AG09319 (cell line): Measurements from ENCODE around the gene ZDHHC11.
"Not testable (repeated sequence)": the region's sequence is repeated elsewhere in the genome, so short reads cannot be mapped to it uniquely, and the experiment has no call there.

Experiments used
- DNase-seq: peaks from one replicate; pipeline ENCODE4 v3.0.0-alpha.2; 2010; ENCODE audit warnings: low read depth; ENCODE audit errors: extremely low read depth
- TF ChIP-seq, protein P1 (sequence below): IDR thresholded peaks from 2 replicates; pipeline ENCODE4 v1.5.1; 2011; ENCODE audit warnings: low read depth, mild to moderate bottlenecking, inconsistent platforms, low read length, moderate library complexity

The ZDHHC11 gene

DNA sequence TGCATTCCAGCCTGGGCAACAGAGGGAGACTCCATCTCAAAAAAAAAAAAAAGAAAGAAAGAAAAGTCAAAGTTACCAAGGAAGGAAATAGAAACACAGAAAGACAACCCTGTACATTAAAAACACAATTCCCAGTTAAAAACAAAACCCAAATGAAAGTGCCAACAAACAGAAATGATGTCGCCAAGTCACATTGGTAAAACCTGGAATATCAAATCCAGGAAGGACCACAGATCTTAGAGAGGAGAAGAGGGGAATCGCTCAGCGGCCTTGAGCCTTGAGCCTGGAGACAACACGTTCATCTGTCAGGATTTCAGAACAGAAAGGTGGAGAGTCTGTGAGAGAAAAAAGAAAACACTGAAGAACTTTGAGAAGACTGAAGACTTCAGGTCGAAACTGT, 1.2 kb upstream of the ZDHHC11 start:
- TF ChIP-seq, protein P1, sequence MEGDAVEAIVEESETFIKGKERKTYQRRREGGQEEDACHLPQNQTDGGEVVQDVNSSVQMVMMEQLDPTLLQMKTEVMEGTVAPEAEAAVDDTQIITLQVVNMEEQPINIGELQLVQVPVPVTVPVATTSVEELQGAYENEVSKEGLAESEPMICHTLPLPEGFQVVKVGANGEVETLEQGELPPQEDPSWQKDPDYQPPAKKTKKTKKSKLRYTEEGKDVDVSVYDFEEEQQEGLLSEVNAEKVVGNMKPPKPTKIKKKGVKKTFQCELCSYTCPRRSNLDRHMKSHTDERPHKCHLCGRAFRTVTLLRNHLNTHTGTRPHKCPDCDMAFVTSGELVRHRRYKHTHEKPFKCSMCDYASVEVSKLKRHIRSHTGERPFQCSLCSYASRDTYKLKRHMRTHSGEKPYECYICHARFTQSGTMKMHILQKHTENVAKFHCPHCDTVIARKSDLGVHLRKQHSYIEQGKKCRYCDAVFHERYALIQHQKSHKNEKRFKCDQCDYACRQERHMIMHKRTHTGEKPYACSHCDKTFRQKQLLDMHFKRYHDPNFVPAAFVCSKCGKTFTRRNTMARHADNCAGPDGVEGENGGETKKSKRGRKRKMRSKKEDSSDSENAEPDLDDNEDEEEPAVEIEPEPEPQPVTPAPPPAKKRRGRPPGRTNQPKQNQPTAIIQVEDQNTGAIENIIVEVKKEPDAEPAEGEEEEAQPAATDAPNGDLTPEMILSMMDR, result no peak
- DNase-seq, result no peak

DNA sequence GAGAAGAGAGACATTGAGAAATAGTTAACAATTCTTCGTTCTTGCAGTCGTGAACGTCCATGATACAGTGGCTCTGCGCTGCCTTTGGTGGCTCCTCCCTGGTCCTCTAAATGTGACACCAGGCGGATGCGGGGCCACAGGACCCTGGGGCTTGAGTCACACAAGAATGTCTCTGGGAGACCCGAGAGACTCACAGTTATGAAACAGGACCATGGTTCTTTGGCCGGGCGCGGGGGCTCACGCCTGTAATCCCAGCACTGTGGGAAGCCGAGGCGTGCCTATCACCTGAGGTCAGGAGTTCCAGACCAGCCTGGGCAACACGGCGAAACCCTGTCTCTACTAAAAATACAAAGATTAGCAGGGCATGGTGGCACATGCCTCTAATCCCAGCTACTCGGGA, 767 bp upstream of the ZDHHC11 start:
- DNase-seq, result no peak
- TF ChIP-seq, protein P1, result no peak

DNA sequence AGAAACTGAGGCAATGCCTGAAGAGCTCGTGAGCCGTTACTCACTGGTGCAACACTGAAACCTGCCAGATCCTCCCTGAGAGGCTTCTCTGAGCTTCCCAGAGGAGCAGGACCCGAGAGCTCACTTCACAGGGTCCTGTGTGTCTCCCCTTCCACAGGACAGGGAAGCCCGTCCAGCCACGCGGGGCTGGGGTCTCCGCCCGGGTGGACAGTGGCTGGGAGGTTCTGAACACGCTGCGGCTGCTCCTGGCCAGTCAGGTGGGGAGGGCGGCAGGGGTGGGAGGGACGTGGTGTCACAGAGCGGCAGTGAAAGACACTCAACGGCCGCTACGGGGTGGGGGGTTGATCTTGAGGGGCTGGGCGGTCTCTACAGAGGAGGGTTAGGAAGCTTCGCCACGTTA, 290 bp upstream of the ZDHHC11 start:
- DNase-seq, result no peak
- TF ChIP-seq, protein P1, result no peak

DNA sequence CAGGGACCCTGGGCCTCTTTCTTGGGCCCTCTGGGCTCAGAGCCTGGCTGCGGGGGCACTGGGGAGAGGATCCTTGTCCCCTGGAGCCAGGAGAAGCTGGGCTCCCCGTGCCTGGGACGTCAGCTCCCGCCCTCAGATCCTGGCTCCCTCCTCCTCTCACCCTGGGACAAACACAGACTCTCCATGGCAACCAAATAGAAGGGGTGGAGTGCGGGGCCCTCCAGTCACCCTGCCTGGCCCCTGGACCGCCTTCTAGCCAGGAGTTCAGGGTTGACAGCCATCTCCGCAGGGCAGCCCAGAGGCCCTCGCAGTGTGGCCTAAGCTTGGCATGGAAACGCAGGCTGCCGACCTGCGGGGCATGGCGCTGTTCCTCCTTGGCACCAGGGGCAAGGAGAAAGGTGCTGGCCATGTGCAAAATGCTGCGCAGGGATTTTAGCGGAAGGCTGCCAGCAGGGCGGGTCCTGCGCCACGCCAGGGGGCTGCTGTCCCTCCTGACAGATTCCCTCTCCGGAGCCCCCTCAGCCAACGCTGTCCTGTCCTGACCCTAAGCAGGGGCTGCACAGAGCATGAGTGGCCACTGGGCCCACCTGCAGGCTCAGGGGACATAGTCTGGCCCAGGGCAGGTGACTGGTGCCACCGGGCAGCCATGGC, 1.0 kb downstream of the ZDHHC11 start:
- DNase-seq, result no peak
- TF ChIP-seq, protein P1, result no peak

DNA sequence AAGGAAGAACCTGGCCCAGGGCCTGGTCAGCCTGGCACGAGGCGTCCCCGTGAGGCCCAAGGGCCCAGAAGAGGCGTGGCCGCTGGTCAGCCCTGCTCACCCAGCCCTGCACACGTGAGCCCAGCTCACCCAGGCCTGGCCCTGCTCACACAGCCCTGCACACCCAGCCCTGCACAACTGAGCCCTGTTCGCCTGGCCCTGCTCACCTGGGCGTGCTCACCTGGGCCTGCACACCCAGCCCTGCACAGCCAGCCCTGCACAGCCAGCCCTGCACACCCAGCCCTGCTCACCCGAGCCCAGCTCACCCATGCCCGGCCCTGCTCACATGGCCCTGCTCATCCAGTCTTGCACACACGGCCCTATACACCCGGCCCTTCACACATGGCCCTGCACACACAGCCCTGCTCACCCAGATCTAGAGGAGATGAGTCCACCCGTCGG, 2.1 kb downstream of the ZDHHC11 start:
- TF ChIP-seq, protein P1, result no peak
- no peak for DNase-seq

DNA sequence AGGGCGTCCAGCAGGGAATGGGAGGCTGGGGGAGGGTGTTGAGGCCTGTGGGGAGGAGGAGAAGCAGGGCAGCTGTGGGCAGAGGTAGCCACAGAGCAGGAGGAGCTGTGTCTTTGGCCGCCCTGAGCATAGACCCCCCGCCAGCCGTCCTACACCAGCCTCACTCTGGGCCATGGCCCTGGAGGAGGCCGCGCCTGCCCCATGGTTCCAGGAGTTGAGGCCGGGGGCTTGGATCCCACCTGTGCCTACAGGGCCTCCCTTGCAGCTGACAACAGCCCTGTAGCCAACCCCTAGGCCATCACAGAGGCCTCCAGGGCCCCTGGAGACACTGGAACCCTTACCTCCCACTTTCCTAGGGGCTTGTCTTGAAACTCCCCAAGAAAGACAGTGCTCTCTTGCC, 3.0 kb downstream of the ZDHHC11 start:
- not testable (repeated sequence) for DNase-seq

DNA sequence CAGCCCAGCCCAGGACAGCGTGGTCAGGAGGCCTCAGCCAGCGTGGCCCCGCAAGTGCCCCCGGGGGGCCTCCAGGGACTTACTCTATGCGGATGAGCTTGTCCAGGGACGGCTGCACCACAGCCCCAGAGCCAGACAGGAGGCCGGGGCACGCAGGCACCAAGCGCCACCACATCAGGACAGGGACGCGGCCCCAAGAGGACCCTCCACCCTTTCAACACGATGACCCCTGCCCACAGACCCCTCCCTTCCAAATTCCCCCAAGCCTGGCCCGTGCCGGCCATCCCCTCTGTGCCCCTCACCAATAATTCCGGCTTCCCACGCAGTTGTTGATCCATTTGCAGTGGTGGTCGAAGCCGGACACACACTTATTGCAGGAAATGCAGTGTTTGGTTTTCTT, 3.6 kb downstream of the ZDHHC11 start:
- DNase-seq, result not testable (repeated sequence)

DNA sequence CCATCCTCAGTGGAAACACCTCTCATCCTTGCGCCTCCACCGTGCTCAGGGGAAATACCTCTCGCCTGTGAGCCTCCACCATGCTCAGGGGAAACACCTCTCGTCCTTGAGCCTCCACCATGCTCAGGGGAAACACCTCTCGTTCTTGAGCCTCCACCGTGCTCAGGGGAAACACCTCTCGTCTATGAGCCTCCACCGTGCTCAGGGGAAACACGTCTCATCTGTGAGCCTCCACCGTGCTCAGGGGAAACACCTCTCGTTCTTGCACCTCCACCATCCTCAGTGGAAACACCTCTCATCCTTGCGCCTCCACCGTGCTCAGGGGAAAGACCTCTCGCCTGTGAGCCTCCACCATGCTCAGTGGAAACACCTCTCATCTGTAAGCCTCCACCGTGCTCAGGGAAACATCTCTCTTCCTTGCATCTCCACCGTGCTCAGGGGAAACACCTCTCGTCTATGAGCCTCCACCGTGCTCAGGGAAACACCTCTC, 4.1 kb downstream of the ZDHHC11 start:
- DNase-seq, result not testable (repeated sequence)

DNA sequence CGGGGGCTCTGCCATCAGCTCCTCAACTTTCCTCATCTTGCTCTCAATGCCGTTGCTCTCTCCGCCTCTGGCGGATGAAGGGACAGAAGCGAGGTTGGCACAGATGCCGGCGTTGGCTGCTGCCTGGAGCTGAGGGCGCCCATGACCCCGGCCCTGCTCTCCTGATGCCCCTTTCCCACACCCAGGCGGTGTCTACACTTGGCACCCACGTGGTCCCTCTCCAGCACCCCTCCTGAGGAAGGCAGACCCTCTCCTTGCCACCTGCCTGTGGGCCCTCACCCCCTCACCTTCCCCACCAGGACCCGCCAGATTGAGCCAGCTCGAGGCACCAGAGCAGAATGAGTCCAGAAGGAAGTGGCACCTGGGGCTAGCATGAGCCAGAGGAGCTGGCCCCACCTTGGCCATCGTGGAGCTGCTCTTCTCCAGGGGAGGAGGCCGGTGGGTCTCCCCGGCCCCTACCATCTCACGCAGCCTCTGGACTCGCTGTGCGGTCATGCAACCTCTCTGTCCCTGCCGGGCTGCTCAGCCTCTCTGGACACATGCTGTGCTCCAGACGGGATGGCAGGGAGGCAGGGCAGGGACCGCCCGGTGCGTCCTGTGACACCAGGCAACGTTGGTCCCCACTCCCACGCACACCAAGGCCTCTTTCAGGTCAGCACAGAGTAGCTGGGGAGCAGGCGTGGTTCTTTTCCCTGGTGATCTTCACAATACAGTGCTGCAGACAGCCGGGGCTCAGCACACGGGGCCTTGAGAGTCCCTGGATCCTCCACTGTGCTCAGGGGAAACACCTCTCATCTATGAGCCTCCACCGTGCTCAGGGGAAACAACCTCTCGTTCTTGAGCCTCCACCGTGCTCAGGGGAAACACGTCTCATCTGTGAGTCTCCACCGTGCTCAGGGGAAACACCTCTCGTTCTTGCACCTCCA, 4.8 kb downstream of the ZDHHC11 start:
- DNase-seq, result not testable (repeated sequence)

DNA sequence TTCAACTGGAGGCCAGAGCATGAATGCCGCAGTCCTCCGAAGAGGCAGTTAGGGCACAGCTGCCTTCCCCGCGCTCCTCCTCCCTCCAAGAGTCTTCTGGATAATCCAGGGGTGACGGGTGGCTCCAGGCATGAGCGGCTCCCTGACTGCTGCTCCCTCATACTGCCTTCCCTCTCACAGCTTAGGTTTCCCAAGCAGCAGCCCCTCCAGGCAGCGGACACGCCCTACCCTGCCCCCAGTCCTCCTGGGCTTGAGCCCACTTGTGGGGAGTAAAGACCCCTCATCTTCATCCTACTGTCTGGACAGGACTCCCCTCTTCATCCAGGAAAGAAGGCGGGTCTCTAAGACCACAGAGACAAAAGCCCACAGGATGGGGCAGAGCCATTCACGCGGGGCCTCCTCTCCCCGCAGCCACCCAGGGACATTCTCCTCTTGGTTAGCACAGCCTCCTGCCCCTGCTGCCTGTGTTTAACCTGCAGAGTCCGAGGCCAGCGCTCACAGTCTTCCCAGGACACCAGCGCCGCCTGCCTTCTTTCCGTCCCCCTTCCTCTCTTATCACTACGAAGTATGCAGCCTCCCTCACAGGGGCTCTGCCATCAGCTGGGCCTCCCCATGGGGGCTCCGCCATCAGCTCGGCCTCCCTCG, 5.6 kb downstream of the ZDHHC11 start:
- not testable (repeated sequence) for DNase-seq

DNA sequence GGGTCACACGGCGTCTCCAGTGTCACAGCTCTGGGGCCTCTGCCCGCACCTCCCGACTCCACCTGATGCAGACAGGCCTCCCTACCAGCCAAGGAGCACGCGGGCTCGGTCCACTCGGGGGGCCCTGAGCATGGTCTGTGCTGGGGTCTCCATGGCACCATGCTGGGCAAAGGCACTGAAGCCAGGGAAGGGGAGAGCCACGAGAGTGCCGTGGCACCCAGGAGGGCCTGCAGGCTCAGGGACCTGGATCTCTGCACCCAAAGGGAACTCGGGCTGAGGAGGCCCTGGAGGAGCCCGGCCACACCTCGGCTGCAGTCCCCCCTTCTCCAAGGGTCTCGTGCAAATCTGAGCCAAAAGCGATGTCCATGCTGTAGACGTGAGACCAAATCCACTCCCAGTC, 6.4 kb downstream of the ZDHHC11 start:
- not testable (repeated sequence) for DNase-seq

DNA sequence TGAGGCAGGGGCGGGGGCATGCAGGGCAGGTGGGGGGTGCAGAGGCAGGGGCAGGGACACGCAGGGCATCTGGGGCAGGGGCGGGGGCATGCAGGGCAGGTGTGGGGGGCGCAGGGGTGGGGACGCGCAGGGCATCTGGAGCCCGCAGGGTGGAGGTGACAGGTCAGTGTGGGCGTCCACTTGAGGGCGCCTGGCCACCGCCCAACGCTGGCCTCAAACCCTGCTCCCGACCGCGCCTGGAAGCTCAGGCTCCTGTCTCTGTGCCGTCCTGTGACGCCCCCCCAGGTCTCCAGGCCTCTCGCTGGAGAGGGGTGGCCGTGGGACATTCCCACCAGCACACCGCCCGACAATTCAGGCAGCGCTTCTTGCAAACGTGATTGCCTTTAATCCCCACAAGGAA, 6.9 kb downstream of the ZDHHC11 start:
- not testable (repeated sequence) for DNase-seq

DNA sequence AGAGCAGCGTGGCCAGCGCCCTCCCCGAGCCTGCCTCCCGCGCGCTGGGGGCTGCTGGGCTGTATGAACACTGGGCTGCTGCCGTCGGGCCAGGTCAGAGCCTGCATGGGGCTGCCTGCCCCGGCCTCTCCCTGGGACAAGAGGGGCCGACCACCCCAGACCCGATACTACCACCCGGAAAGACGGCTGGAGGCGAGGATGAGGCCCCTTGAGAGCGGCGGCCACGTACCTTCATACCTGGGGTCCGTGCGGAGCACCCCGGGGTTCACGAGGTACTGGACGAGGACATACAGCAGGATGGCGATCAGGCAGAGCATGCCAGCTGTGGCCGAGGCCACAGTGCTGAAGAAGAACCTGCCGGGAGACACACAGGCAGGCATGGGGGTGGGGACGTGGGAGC, 7.4 kb downstream of the ZDHHC11 start:
- DNase-seq, result not testable (repeated sequence)
